GM19328 (cell line): ENCODE data around the gene CBLB.

Experiments used
- ATAC-seq: cut with Tn5 transposase; IDR thresholded peaks from one replicate; pipeline ENCODE4 v1.9.1; 2021; ENCODE audit warnings: mild to moderate bottlenecking, moderate library complexity; ENCODE audit not compliant: unreplicated experiment

CBLB gene

GRCh38 chr3:105719791-105720190 lies 149.0 kb downstream of the CBLB start:
- no peak for ATAC-seq

GRCh38 chr3:105715372-105715771 lies 153.4 kb downstream of the CBLB start:
- ATAC-seq: no peak

GRCh38 chr3:105714453-105714852 lies 154.4 kb downstream of the CBLB start:
- ATAC-seq: no peak

- no peak for ATAC-seq
These were observed 159.8 kb downstream of the CBLB start for GRCh38 chr3:105708980-105709379.

- no peak for ATAC-seq
These were observed 161.8 kb downstream of the CBLB start for GRCh38 chr3:105707009-105707408.

GRCh38 chr3:105704726-105705410 lies 163.9 kb downstream of the CBLB start:
- ATAC-seq: no peak

- ATAC-seq: no peak
These were observed 168.2 kb downstream of the CBLB start for GRCh38 chr3:105700575-105700974.

GRCh38 chr3:105691633-105692032 lies 177.2 kb downstream of the CBLB start:
- no peak for ATAC-seq

GRCh38 chr3:105691053-105691452 lies 177.8 kb downstream of the CBLB start:
- no peak for ATAC-seq

GRCh38 chr3:105688821-105689220 lies 180.0 kb downstream of the CBLB start:
- no peak for ATAC-seq

GRCh38 chr3:105686278-105686897 lies 182.4 kb downstream of the CBLB start:
- ATAC-seq: no peak

GRCh38 chr3:105679951-105680350 lies 188.9 kb downstream of the CBLB start:
- no peak for ATAC-seq

GRCh38 chr3:105678017-105678416 lies 190.8 kb downstream of the CBLB start:
- no peak for ATAC-seq

- no peak for ATAC-seq
These were observed 192.1 kb downstream of the CBLB start for GRCh38 chr3:105676621-105677300.

- no peak for ATAC-seq
These were observed 194.3 kb downstream of the CBLB start for GRCh38 chr3:105674437-105675065.

GRCh38 chr3:105672996-105673395 lies 195.8 kb downstream of the CBLB start:
- ATAC-seq: no peak

GRCh38 chr3:105662306-105662705 lies 206.5 kb downstream of the CBLB start:
- no peak for ATAC-seq

GRCh38 chr3:105661461-105661860 lies 207.4 kb downstream of the CBLB start:
- ATAC-seq: no peak

GRCh38 chr3:105656651-105657504 lies 211.9 kb downstream of the CBLB start:
- no peak for ATAC-seq

GRCh38 chr3:105653868-105654267 lies 214.9 kb downstream of the CBLB start:
- no peak for ATAC-seq

GRCh38 chr3:105653166-105653565 lies 215.6 kb downstream of the CBLB start:
- ATAC-seq: no peak
